Astrocyte (in vitro differentiated cells and primary cell): ENCODE data around the gene CACNA2D1.

Source experiments
- EZH2 ChIP-seq: IDR thresholded peaks from 2 replicates; pipeline ENCODE4 v1.6.1; 2012; ENCODE audit warnings: mild to moderate bottlenecking, low read length, inconsistent platforms; ENCODE audit not compliant: insufficient read depth
- TF ChIP-seq, protein P1 (sequence below): IDR thresholded peaks from 2 replicates; pipeline ENCODE4 v1.5.1; 2011; ENCODE audit warnings: low read depth, mild to moderate bottlenecking, inconsistent platforms, low read length, moderate library complexity; ENCODE audit not compliant: insufficient read depth

DNA sequence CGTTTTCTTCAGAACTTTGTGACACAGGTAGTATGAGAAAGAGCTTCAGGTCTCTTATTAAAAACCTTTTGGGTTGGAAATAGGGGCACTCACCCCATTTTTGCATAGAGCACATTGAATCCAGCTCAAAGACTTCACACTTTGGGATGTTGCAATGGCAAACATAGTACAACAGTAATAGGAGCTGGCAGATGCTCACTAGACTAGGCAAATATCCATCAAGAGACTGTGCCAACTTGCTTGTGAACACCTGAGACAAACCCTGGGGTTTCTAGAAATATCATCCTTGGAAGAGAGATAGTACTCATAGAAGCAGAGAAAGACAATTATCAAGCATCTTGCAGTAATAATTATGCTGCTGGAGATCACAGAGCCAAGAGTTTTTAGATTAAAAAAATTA lies 280.0 kb downstream of the CACNA2D1 start:
- no peak for TF ChIP-seq EZH2
- TF ChIP-seq, protein P1, sequence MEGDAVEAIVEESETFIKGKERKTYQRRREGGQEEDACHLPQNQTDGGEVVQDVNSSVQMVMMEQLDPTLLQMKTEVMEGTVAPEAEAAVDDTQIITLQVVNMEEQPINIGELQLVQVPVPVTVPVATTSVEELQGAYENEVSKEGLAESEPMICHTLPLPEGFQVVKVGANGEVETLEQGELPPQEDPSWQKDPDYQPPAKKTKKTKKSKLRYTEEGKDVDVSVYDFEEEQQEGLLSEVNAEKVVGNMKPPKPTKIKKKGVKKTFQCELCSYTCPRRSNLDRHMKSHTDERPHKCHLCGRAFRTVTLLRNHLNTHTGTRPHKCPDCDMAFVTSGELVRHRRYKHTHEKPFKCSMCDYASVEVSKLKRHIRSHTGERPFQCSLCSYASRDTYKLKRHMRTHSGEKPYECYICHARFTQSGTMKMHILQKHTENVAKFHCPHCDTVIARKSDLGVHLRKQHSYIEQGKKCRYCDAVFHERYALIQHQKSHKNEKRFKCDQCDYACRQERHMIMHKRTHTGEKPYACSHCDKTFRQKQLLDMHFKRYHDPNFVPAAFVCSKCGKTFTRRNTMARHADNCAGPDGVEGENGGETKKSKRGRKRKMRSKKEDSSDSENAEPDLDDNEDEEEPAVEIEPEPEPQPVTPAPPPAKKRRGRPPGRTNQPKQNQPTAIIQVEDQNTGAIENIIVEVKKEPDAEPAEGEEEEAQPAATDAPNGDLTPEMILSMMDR, result no peak
